ENCODE results near the gene ADORA2B.
"Not testable (repeated sequence)": the region's sequence is repeated elsewhere in the genome, so short reads cannot be mapped to it uniquely, and the experiment has no call there.

The ADORA2B gene

DNA sequence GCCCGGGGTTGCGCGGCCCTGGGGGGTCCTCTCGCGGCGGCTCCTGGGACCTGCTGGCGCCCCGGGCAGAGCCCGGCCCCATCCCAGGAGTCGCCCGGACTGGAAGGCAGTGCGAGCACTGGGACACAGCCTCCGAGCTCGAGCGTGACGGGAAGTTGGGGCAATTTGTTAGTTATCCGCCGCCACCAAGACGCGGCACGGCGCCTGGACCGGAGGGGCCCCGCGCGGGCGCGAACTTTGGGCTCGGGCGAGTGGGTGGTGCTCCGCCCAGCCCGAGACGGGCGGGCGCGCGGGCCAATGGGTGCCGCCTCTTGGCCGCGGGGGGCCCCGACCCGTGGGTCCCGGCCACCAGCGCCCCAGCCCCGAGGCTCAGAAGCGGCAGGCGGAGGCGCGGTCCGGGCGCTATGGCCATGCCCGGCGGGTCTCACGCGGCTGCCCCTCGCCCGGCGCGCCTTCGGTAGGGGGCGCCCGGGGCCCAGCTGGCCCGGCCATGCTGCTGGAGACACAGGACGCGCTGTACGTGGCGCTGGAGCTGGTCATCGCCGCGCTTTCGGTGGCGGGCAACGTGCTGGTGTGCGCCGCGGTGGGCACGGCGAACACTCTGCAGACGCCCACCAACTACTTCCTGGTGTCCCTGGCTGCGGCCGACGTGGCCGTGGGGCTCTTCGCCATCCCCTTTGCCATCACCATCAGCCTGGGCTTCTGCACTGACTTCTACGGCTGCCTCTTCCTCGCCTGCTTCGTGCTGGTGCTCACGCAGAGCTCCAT lies at the start of gene ADORA2B:
Gene ADORA2B, plus strand, starts transcription at position 372 of the 768 bp plus-strand sequence. Its CDS starts 119 bp downstream, at position 491.
- peak; percentile 61 for DNase-seq

DNA sequence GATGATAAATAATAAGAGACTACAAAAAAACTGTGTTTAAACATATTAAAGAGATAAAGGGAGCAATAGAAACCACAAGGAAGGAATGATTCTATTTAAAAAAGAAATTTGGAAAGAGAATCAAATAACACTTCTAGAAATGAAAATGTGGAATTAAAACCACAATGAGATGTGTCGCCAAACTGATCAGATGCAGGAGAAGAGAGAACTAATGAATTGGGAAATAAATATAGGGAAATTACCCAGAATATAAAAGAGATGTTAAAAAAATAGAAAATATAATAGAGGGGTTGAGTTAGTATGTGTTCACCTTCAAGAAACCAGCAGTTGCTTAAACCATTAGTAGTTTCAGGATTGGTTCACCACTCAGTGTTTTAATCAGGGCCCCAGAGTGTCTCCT lies 48.7 kb upstream of the ADORA2B start:
- no peak for DNase-seq

DNA sequence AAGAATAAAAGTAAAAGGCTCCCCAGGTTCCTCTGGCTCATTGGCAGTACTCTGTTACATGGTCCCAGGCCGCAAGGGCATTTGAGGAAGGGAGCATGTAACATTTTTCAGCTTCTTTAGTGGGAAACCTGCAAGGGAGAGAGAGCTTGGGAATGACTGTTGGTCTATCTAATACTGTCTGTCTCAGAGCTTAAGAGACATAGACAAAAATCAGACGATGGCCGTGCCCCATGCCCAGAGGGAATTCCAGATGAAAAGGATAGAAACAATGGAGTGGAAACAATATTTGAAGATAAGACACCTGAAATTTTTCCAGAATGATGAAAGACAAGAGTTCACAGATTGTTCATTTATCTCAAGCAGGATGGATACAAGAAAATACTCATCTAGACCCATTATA lies 48.1 kb upstream of the ADORA2B start:
- DNase-seq = no peak

DNA sequence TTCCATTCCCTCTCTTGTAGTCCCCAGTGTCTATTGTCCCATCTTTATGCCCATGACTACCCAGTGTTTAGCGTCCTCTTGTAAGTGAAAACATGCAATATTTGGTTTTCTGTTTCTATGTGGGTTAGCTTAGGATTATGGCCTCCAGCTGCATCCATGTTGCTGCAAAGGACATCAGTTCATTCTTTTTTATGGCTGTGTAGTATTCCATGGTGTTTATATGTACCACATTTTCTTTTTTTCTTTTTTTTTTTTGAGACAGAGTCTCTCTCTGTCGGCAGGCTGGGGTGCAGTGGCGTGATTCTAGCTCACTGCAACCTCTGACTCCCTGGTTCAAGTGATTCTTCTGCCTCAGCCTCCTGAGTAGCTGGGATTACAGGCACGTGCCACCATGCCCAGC lies 45.3 kb upstream of the ADORA2B start:
- DNase-seq = not testable (repeated sequence)

DNA sequence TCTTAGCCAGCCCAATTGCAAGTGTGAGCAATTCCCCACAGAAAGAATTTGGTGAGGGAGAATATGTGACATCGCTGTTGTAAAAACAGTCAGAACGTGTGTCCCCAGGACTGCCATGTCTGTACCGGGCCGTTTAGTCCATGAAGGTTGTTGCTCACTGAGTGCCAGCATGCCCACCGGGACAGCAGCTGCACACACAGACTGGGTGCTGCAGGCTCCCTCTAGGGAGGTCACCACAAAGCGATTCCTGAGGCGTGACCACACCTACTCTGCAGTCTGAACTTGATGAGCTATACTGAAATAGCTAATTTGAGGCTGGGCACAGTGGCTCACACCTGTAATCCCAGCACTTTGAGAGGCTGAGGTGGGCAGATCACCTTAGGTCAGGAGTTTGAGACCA lies 44.1 kb upstream of the ADORA2B start:
- DNase-seq = no peak

DNA sequence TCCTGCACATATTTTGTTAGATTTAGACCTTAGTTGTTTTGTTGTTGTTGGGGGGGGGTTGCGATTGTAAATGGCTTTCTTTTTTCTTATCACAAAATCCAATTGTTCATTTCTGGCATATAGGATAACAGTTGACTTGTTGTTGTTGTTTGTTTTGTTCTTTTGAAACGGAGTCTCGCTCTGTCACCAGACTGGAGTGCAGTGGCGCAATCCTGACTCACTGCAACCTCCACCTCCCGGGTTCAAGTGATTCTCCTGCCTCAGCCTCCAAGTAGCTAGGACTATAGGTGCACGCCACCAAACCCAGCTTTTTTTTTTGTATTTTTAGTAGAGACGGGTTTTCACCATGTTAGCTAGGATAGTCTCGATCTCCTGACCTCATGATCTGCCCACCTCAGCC lies 39.7 kb upstream of the ADORA2B start:
- DNase-seq = not testable (repeated sequence)

DNA sequence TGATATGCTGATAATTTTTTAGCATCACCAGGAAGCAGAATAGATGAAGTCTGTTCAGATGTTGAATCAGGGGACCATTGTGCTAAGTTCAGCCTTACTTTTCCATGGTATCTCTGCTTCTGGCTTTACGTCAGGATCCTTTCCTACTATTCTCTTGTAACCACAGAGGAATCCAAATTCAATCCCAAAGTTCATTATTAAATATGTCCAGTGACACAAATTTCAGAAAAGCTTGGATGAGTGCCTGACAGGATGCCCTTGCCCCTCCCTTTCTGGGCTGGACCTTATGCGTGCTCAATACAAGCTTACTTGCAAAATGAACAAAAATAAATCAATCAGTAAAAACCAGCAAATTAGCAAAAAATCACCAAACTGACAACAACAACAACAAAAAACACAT lies 37.6 kb upstream of the ADORA2B start:
- DNase-seq = no peak

DNA sequence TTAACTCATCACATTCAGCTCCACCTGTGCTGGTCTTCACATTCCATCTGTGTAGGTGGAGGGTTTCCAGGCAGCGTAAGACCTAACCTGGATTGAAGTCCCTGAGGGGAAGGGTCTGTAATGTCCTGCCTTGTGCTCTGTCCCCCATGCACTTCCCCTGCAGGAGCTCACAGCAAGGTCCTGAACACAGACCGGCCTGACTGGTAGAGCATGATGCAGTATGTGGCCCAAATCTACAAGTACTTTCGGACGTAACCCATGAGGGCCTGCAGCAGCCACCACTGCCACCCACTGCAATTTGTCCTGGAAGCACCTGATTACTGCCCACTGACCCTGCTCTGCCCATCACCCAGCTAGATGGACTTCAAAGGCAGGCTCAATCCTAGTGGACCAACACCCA lies 36.6 kb upstream of the ADORA2B start:
- no peak for DNase-seq

DNA sequence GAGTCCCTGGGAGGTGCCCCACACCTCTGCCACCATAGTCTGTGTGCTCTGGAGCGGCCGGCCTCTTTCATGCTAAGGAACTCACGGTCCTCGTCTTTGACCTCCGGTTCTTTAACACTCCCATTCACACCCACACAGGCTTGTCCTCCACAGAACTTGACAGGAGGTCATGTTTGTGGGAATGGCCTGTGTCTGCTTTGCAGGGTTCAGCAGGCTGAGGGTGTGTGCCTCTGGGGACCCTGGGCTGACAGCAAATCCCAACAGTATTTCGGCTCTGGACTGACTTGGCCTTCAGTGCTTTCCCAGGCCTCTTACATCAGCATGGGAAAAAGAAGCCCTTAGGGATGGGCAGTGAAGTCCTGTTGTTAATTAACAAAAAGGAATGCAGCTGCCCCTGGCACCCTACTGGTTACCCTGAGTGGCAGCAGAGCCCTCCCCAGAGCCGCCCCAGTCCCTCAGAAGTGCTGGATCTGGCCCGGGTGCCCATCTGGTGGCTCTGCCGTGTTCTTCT lies 35.4 kb upstream of the ADORA2B start:
- no peak for DNase-seq

DNA sequence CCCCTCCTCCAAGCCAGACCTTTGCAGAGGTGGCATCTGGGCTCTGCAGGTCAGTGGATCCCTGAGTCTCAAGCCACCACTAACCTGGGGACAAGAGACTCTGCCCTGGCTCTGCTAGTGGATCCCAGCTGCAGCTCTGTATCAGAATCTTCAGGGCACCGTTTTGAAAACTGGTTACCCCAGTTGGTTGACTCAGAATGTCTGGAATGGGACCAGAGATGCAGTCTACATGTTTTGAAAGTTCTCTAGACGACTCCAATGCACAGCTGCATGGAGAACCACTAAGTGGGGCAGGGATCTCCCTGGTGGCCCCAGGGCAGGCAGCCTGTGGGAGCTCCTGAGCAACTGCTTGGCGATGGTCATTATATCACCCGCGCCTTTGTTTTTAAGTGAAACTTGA lies 34.1 kb upstream of the ADORA2B start:
- no peak for DNase-seq

DNA sequence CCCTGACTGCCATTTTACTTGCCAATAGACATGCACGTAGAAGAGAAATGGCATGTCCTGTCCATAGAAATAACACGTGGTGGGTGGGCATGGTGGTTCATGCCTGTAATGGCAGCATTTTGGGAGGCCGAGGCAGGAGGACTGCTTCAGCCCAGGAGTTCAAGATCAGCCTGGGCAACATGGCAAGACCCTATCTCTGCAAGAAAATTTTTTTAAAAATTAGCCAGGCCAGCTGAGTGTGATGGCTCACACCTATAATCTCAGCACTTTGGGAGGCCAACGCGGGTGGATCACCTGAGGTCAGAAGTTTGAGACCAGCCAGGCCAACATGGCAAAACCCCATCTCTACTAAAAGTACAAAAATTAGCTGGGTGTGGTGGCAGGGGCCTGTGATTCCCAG lies 33.2 kb upstream of the ADORA2B start:
- not testable (repeated sequence) for DNase-seq

DNA sequence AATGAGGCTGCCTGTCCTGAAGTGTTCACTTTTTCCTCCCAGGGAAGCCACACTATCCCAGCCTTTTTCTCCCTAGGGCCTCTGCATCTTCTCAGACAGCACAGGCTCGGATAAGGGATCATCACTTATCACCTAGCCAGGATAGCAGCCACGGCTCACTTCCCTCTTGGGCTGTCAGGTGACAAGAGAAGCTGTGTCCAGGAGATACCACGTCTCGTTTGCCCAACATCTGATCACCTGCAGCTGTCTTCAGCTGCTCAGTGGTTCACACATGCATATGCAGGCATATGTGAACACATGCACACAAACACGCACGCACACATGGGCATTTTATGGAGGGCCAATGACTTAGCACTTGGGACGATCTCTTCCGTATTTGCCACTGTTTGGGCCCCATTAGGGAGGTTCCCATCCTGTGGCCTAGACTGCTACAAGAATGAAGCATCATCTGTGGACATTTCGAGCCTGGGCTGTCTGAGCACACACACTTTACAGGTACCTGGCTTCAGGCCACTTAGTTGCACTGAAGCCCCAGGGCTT lies 32.4 kb upstream of the ADORA2B start:
- no peak for DNase-seq

DNA sequence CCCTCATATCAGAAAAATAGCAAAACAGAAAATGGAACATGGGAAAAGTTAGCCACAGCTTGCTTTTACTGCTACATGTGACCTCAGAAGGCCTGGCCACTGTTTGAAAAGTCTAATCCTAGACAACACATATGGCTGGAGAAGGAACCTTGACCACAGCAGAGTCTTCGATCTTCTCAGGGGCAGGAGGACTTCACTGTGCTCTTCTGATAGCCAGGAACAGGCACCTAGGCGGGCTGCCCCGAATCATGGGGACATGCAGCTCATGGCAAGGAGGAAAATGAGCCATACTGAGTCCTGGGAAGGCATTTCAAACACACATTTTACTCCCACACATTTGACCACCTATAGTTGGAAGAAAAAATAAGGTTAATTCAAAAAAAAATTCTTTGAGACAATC lies 31.1 kb upstream of the ADORA2B start:
- DNase-seq = no peak

DNA sequence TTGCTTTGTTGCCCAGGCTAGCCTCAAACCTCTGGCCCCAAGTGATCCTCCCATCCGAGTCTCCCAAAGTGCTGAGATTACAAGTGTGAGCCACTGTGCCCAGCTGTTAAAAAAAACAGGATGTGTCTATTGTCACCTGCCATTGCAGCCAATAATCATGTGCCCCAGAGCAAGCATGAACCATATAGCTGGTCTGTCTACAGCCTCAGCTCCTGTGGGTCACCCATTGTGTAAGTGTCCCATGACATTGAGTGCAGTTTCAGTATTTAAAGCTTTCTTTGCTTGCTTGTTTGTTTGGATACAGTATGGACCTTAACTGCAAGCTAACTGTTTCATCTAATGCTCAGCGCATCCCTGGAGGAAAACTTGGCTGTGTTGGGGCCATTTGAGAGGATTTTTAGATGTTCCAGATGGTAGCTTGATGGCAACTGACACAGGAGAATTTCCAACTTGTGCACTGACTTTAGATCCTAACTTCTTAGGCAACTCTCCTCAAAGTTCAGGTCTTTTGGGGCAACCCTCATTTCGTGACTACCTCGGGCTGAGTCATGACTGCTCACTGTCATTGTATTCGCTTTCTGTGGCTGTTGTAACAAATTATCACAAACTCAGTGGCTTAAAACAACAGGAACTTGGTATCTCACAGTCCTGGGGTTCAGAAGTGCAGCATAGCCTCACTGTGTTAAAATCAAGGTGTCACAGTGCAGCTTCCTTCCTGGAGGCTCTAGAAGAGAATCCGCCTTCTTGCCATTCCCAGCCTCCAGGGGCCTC lies 30.3 kb upstream of the ADORA2B start:
- DNase-seq = peak; percentile 69

DNA sequence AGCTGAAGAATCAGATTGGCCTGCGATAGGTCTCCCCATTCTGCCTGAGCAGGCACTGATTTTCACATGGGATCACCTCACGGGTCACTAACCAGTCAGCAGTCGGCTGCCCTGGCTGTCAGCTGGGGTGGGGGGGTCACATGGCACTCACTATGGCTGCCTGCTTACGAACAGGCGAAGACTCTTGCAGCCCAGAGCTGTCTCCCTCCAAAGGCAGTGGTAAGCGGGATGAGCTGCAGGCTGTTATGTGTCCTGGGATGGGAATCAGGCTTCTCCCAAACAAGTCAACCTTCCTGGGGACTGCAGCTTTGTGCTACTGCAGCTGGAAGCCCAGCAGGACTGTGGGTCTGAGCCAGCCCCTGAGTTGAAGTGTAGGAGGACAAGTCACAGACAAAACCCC lies 29.0 kb upstream of the ADORA2B start:
- no peak for DNase-seq

DNA sequence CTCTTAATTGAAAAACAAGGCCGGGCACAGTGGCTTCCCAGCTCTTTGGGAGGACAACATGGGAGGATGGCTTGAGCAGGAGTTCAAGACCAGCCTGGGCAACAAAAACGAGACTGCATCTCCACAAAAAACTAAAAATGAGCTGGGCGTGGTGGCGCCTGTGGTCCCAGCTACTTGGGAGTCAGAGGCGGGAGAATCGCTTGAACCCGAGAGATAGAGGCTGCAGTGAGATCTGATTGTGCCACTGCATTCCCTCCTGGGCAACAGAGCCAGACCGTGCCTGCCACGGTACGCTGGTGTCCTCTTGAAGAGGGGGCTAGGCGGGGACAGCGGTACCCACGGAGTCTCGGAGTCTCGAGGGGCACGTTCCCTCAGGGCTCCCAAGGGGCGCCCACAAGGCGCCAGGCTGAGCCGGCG lies 27.9 kb upstream of the ADORA2B start:
- DNase-seq = no peak

DNA sequence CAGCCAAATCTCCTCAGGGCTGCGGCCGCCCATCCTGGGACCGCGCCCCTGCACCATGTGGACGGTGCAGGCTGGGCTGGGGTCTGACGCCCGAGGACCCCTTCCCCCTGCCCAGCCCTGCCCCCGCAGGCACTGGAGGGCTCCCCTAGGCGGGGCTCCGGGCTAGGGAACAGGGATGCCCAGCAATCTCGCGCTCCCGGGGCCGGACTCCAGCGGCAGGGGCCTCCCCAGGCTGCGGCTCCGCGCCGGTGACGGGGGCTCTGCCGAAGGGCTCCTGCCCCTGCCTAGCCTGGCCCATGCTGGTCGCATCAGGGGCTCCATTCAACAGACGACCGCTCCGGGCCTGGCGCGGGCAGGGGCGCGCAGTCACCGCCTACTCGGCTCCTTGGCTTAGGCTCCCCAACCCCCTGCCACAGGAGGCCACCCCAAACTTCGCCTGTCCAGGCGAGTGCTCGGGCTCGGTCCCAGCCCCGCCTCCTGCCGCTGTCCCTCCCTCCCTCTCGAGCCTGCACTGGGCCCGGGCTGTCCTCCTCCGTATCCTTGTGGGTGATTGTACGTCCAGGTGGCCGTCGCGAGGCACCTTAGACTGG lies 27.4 kb upstream of the ADORA2B start:
- no peak for DNase-seq

DNA sequence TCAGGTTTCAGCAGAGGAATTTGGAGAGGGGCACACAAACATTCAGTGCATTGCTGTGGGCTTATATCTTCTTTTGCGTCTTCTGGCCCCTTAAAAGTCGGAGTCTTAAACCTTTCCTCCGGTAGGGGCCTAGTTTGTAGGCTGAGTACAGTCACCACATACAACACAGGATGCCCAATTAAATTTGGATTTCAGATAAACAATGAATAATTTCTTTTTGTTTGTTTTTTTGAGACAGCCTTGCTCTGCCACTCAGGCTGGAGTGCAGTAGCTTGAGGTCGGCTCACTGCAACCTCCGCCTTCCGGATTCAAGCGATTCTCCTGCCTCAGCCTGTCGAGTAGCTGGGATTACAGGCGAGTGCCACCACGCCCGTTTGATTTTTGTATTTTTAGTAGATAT lies 26.7 kb upstream of the ADORA2B start:
- no peak for DNase-seq

DNA sequence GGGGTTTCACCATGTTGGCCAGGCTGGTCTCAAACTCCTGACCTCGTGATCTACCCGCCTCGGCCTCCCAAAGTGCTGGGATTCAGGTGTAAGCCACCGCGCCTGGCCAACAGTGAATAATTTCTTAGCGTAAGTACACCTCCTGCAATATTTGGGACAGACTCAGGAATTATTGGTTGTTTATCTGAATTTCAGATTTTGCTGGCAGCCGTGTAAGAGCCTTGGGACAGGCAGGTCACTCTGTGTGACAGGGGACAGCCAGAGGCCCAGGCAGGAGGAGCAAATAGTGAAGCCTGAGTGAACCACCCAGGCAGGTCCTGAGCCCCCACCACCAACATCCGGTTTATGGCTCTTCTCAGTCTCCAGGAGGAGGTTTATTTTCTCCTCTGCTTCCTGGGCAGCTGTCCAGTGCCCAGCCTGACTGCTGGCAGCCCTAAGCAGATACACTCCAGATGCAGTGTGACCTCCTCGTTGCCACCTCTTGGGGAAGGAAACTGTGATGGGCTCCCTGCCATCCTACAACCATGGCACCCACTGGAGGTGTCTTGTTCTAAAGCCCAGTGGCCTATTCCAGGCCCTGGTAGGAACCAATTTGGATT lies 26.2 kb upstream of the ADORA2B start:
- no peak for DNase-seq

DNA sequence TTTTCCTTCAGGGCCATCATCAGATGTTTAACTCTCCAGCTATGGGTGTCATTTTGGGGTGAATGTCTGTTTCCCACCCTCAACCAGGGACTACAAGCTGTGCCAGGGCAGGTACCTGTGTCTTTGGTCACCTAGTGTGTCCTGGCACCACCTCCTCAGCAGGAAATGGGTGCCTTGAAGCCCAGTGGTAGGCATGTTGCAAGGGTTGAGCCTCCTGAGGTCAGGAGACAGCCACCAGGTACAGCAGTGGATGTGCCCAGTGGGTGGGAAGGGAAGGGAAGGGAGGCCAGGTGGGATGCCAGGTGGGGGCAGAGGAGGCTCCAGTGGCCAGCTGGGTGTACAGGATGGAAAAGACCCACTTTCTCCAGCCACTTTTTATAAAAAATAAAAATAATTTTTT lies 25.5 kb upstream of the ADORA2B start:
- DNase-seq = no peak

DNA sequence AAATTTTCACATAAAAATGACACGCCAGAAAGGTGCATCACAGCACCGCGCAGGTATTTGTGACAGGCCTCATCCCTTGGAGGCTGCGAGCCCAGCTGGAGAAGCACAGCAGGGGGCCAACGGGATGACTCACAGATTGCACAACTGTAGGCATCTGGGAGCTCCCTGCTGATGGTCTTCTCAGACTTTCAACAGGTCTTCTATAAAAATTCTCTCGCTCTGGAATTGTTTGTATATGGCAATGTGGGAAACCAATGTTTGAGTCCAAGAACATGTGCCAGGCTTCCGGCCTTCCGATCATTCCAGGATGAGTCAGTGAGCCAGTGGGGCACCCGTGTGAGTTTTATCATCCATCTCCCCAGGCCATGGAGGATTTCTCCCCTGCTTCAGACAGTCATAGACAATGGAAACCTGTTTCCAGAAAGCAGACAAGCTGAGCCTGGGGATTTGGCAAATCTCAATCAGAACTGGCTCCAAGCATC lies 24.1 kb upstream of the ADORA2B start:
- no peak for DNase-seq

DNA sequence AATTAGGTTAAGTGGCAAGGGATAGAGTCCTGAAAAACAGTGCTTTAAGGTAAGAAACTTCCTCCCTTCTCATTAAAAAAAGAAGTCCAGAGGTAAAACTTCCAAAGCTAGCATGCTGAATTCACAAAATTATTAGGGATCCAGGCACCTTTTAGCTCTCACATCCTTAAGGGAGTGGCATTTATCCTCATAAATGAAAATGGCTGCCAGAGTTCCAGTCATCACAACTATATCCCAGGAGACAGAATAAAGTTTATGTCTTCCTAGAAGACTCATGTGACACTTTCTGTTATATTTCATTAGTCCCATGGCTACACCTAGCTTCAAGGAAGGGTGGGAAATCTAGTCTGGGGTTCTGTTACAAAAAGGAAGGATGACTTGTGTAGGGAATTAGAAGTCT lies 23.3 kb upstream of the ADORA2B start:
- DNase-seq = no peak

DNA sequence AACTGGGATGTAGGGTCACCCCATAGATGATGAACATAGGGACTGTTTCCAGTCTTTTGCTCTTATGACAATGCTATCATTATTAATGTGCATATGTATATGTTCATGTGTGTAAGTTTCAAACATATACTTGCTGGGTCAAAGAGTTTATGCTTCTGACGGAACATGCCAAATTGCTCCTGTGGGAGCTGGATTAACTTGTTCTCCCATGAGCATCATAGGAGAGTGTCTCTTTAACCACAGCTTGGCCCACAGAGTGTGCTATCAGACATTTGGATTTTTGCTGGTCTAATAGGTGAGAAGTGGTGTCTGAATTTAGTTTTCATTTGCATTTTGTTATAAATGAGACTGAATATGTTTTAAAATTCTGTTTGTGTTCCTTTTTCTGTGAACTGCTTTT lies 22.3 kb upstream of the ADORA2B start:
- no peak for DNase-seq
